DMS153 treated with DMSO at 0.1 percent for 48 hours (cell line): ENCODE results near the gene EHD1.

ENCODE experiments used
- DNase-seq: peaks from one replicate; lab custom pipeline; 2025; ENCODE audit not compliant: unreplicated experiment; lab: John Stamatoyannopoulos, UW

EHD1 gene

DNA sequence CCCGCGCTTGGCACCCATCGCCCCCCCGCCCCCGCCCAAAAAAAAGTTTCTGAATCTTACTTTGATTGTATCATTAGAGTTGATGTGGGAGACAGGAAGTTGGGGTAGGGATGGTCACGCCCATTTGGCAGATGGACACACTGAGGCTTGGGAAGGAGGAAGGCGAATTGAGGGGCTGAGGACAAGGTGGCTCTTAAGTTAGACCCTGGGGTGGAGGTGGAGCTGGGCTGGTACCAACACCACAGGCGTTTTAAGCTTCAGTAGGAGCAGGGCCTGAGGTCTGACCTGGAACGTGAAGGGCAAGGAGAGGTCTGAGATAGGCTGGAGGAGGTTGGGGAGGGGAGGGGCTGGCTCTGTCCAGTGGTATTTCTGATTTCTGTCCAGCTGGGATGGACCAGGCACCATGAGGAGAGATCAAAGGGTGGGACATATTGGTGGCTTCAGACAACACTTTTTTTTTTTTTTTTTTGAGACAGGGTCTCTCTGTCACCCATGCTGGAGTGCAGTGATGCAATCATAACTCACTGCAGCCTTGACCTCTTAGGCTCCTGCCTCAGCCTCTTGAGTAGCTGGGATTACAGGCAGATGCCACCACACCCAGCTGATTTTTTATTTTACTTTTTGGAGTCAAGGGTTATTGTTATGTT lies 33.2 kb downstream of the EHD1 start:
- no peak for DNase-seq

DNA sequence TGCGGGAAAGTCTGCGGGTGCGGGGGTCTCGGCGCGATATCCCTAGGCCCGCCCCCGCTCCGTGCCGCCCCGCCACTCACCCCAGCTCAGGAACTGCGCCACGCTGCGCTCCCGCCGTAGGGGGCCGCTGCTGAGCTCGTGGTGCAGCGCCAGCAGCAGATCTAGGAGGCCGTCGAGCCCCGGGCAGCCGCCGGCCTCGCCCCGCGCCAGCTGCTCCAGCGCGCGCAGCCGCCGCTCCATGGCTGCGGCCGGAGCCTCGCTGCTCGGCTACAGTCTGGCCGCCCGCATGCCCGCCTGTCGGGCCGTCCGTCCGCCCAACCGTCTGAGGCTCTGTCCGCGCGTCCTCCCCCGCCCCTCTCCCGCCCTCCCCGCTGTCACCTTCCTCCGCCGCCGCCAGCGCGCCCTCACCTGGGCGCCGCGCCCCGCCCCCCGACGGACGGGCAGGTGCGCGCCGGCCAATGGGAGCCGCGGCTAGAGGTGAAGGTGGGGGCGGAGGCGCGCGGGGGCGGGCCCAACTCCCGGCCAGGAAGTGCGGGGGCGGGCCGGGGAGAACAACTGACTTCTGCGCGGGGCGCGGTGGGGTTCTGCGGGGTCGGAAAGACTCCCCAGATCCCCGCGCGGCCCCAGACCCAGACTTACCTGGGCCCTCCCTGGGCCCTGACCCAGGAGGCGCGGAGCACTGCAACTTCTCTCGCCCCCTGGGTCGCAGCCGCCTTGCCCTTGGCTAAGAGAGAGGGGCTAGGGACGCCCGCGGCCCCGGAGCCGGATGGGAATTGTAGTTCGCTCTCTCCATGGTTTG lies 33.9 kb downstream of the EHD1 start, which contains the start of gene CDC42BPG:
CDC42BPG (minus strand) TSS at position 324 of the 799 bp plus-strand sequence; CDS start at position 240, 84 bp downstream.
- DNase-seq, result peak; percentile 68

DNA sequence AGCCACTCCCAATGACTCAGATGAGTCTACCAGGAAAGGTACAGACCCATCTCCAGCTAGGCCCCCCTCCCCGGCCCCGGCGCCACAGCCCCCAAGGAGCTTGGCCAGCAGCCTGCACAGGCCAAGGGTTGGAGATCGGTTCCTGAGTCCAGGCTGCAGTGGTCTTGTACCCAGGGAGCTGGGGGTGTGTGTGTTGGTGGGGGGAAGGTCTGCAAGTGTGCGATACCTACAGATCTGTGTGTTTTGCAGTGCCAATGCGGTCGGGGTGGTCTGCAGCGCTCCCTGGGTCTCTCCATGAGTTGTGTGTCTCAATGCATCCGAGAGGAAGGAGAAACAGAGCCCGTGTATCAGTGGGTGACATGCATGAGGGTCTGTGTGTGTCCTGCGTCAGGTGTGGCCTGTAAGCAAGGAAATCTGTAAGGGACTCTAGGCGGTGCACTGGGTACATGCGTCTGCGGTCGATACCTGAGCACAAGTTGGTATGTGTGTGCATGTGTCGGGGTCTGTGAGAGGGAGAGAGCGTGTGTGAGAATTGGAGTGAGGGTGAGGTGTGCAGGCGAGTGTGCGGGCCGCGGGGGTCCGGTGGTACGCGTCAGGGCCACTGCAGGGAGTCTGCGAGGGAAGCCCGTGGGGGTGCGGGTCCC lies 34.6 kb downstream of the EHD1 start:
- no peak for DNase-seq

DNA sequence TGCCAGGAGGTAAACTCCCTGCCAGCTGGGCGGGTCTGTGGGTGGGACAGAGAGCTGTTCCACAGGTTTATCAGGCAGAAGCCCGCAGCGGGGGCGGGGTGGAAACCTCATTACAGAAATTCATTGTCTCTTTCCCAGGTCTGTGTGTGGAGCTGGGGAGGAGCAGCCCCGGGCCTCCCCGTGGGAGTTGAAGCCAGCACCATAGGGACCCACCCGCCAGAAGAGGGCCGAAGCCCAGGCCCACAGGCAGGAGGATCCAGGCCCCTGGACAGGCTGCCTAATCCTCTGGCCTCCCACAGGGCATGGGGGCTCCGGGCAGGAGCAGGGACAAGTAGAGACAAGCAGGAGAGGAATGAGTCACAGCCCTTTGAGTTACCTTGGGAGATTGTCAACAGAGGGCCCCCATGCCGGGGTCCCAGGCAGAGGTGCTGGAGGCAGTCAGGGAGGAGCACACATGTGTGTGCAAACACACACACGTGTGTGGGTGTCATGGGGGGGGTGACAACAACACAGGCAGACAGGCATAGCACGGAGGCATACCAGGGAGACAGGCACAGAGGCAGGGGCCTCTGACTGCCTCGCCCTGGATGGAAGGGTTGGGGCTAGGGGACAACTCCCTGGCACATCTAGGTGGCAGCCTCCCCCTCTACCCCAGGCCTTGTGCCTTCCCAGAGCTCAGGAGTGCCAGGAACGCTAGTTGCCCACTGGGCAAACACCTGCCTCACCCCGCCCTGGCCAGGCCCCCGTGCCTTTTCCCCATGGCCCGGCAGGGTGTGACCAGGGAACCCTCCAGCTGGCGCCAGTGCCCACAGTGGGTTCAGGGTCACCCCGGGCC lies 35.4 kb downstream of the EHD1 start:
- DNase-seq, result peak; percentile 13

DNA sequence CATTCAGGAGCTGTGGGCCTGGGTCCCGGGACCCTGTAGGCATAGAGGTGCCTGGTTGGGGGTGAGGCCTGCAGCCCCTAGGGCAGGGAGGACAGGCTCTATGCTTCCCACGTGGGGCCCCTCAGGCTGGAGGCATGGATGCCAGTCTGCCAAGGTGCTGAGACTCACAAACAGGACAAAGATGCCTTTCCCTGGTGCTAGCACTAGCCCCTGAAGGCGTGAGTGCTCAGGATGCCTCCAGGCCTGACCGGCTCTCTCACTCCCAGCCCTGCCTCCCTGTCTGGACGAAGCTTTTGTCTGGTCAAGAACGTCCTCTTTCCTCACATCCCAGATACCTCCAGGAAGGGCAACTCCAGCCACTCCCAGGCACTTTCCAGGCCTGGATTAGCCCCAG lies 36.1 kb downstream of the EHD1 start:
- no peak for DNase-seq

DNA sequence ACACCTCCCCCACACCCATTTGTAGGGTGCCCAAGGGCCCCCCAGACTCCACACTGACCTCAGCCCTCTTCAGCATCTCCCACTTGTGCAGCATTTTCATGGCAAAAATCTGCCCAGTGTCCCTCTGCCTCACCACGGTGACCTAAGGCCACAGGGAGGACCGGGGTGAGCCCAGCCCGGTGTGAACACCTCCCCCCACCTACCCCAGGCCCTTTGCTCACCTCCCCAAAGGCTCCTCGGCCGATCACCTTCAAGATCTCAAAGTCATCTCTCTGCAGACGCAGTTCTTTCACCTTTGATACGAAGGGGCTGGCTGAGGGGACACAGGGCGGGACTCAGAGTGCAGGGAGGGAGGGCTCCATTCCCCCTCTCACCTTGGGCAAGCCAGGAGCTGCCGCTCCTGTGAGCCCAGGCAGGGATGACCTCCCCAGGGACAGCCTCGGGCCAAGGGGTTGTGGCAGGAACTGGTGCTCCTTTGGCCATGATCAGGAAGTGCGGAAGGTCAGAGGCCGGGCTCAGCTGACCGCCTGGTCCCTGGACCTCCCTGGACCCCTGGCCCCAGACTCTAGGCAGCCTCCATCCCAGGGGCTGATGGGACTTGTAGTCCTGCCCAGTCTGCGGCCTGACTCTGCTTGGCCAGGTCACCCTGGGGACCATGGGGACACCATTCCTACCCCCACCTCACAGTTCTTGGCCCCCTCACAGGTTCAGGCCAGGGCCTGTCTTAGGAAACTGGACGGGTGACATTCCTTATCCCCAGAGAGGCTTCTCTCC lies 36.6 kb downstream of the EHD1 start:
- DNase-seq, result no peak

DNA sequence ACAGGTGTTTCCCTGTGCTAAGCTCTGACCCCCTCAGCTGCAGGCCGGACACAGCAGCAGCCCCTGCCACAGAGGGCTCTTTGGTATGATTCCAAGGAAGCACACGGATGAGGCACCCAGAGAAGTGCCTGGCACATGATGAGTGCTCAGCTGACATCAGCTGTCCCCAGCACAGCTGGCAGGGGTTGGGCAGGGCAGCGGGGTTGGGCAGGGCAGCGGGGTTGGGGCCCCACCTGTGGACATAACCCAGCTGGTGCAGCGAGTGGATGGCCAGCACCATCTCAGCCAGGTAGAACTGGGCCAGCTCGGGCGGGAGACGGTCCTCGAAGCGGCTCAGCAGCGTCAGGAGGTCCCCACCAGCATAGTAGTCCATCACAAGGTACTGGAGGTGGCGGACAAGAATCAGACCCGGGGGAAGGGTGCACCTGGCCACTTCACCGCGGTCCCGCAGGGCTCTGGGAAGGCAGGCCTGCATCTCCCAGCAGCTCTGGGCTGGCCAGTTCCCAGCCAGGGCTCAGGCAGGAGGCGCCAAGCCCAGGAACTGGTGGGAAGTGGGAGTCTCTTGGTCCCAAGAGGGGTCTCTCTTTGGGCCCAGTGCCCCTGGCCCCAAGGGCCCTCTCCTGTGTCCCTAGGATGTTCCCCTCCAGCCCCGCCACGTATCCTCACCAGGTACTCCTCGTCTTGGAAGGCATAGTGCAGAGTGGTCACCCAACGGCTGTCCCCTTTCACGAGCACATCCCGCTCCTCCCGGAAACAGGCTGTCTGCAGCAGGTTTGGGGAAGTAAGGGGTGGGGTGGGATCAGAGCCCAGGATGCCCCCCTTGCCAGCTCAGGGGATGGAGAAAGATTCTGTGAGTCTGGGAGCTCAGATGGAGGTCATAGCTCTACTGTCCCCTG lies 38.3 kb downstream of the EHD1 start:
- DNase-seq, result no peak

DNA sequence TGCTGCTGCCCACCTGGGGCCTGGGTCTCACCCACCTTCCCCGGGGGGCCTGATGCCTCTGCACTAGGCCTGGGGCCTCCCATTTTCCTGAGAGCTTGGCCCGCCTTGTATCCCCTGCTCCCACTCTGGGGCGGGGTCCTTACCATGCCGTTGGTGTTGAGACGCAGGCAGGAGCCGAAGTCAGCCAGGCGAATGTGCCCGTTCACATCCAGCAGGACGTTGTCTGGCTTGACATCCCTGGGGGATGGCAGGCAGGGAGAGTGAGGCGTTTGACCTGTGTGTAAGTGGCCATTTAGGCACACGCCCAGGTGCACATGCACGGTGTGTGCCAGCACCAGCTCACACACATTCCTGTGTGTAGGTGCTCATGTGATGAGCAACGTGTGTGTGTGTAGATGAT lies 39.1 kb downstream of the EHD1 start:
- no peak for DNase-seq

DNA sequence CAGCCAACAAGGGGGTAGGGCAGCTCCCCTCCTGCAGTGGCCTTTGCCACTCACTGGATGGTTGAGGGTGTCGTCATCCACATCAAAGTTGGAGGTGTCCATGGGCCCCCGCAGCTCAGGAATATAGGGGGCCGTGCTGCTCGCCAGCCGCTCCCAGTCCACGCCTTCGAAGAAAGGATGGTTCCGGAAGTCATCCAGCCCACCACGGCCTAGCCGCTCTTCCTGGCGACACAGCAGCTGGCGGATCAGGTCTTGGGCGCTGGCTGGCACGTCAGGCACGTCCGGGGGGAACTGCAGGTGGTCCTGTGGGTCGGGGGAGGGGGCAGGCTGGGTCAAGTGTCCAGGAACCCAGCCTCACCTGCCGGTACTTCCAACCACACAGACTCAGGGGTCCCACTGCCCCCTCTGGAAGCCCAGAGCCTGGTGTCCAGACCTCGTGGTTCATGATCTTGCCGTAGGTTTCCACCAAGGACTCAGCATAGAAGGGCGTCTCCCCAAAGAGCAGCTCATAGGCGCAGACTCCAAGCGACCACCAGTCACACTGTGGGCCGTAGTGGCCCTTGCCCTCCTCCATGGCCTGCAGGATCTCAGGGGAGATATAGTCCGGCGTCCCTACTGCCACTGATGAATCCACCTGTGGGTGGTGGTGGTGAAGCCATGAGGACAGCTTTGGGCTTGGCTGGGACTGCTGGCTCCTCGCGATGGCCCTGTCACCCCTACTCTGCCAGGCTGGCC lies 39.7 kb downstream of the EHD1 start:
- no peak for DNase-seq

DNA sequence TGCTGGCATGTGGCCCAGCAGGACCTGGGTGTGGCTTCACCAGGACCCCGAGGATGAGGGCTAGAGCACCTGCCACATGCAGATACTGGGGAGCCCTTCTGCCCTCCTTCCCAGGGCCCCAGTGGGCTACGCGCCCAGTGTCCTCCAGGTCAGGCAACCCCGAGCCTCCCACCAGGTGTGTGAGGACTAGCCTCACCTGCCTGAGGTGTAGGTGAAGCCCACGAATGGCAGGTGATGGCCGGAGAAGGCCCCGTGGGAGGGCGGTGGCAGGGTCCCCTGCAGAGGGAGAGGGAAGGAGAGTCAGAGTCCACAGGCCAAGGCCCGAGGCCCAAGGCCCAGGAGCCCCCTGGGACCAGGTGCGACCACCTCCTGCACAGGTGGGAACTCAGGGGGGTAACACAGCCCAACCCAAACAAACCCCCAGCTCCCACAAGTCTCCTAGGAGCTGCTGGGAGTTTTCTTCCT lies 40.5 kb downstream of the EHD1 start:
- DNase-seq, result no peak

DNA sequence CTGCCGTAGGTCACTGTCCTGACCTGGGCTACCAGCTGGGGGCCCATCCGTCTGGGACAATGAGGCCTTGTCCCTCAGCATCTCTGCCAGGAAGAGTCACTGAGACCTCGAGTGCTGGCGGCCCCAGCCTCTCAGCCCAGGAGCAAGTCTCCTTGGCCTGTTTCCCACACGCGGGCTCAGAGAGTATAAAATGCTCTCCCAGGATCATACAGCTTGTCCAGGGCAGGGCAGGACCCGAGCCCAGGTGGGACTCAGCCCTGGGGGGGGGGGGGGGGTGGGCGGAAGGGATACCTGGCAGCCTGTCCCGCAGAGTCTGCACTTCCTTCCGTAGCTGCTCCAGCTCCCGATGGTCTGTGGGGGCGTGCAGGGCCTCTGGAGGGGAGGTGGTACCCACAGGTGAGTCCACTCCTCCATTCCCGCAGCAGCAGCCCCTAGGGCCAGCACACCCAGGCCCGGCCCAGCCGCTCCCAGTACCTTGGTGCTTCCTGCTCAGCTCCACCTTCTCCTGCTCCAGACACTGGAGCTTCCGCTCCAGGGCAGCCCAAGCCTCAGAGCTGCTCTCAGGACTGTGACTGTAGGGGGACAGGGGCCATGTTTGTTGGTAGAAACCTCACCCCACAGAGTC lies 41.9 kb downstream of the EHD1 start:
- no peak for DNase-seq

DNA sequence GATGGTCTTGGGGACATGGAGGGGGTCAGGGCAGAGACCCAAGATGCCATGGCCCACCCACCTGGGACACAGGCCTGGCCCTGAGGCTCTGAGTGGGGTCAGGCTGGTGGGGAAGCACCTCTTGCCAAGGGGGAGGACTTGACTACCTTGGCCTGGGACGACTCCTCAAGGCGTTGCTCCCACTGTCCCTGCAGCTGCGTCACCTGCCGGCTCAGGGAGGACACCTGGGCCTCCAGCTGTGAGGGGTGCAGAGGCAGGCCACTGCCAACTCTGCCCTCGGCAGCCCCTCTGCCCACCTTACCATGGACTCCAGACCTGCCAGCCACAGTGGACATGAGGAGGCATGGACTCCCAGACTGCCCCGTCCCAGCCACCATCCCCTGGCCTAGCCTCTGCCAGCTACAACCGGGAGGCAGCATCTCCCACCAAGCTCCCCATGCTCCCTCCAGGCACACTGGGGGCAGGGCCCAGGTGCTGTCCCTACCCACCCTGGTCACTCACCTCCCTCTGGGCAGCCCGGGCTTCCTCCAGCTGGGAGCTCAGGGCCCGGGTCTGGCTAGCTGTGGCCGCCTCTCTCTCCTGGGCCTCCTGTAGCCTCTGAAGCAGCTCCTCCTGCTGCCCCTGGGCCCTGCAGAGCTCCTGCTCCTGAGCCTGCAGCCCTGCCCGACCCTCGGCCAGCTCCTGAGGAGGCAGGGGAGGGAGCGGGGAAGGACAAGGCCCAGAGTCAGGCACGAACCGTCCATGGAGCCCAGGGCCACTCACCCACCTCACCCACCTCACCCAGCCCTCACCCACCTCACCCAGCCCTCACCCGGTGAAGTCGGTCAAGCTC lies 42.6 kb downstream of the EHD1 start:
- no peak for DNase-seq

DNA sequence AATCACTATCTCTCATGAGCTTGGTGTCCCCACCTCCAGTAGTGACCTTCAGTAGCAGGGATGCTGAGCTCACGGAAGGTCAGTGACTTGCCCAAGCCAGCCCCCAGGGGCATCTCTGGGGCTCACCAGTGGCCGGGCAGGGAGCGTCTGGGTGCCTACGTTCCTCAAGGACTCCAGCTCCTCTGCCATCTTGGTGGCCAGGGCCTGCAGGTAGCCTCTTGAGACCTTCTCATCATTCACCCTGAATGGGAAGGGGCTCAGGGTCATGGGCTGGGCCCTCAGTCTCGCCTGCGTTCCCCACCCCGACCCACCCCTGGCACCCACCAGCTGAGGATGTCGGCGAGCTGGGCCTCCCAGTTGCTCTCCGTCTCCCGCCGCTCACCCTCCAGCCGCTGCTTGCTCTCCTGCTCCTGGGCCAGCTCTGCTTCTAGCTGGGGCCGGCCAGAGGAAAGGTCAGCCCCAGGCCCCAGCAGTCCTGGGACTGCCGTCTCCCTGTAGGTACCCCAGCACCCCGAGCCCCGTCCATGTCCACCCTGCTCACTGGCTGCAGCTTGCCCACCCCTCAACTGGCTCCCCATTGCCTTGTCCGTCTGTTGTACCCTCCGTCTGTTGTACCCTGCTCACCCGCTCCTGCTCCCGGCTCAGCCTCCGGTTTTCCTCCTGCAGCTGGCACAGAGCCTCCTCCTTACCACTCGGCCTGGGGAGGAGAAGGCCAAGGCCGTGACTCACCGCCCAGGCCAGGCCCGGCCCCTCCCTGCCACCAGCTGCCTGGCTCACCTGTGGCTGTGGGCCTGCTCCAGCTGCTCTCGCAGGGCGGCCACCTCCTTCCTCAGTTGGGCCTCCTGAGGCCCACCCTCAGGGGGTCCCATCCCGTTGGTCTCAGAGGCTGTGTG lies 43.5 kb downstream of the EHD1 start:
- DNase-seq, result no peak

DNA sequence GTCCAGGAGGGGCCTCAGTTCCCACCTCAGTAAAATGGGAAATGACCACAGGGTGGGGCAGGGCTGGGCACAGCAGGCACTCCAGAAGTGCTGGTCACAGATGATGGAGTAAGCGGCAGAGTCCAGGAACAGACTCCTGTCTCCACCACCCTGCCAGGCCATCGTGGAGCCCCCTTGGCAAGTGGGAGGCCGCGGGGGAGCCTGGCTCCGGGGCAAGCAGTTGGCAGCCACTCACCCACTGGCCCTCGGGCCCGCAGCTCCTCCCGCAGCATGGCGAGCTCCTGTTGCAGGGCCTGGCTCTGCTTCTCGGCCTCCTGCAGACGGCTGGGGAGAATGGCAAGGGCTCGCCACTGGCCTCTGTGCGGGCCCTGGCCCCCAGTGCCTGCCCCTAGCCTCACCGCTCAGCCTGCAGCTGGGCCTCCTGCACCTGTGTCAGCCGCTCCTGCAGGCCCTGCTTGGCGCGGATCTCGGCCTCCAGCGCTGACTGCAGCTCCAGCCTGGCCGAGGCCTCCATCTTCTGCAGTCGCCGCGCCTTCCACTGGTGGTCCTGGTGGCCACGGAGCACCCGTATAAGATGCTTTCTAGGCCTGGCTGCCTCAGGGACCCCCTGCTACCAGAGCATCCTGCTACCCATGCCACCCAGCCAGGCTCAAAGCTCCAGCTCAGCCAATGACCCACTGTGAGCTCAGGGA lies 44.2 kb downstream of the EHD1 start:
- no peak for DNase-seq

DNA sequence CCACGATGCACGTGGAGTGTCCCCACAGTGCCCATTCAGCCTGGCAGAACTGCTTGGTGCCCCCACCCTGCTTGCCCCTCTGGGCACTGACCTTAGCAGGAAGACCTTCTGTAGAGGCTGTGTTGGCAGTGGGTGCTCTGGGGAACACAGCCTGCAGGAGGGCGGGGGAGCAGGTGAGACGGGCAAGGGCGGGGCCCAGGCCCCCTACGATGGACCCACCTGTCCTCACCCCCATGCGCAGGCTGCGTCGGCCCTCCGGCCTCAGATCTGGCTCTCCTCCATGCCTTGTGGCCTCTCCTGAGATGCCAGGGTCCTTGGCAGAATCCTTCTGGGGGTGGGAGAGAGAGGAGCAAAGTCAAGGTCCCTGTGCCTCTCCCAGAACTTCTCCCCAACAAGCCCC lies 44.9 kb downstream of the EHD1 start:
- DNase-seq, result no peak

DNA sequence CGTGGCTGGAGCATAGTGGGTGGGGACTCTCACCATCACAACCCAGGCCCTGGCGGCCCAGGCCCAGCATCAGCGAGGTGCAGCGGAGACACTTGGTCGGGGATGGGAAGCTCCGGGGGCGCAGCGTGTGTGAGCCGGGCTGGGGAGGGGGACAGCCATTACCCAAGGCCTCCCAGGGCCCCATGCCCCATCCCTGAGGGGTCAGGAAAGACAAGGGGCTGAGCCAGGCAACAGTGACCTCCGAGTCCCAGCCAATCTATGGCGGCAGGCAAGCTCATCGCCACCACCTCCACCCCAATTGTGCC lies 45.3 kb downstream of the EHD1 start:
- DNase-seq, result no peak
